GM18868 (cell line): ENCODE data around the gene NR4A3.

Experiments used
- ATAC-seq: cut with Tn5 transposase; IDR thresholded peaks from one replicate; pipeline ENCODE4 v1.9.1; 2021; ENCODE audit warnings: mild to moderate bottlenecking, moderate library complexity; ENCODE audit not compliant: unreplicated experiment

The NR4A3 gene

DNA sequence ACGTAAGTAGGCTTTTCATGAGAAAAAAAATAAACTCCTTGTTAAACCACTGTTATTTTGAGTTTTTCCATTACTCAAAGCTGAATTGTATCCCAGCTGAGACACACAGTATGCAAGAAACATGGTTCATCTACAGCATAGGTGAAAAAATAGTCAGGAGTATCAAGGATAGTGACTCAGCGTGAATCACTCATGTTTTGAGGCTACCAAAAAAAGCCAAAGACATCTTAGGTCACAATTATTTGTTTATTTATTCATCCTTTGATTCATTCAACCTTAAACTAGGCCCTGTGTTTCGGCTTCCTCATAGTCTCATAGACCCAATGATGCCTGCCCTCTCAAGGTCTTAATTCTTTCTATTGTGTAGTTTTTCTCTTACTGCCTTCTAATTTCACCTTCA lies 51.8 kb downstream of the NR4A3 start:
- ATAC-seq = no peak

DNA sequence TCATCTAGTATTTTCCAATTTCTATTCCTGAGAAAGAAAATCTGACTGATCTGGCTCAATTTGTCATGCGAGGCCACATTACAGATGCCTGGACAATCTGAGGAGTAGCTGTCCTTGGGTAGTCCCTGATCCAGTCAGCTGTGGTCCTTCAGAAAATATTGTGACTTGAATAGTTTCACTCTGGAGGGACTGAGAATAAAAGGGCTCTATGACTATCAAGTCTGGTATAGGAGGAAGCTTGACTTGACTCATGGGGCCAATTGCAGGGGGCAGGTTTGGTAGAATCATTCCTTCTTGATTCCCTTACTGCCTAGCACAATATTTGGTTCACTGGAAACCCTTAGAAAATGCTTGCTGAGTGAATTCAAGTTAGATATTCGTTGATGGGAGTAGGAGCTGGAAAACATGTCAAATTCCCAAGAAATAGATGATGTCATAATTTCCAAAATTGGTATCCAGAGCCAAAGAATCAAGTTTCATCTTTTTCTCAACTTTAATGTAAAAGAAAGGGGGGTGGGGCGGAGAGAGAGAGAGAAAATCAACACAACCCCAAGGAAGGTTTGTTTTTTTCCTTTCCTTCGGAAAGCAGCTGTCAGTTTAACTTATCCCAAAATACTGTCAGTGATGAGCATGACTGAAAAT lies 52.4 kb downstream of the NR4A3 start:
- ATAC-seq = no peak

DNA sequence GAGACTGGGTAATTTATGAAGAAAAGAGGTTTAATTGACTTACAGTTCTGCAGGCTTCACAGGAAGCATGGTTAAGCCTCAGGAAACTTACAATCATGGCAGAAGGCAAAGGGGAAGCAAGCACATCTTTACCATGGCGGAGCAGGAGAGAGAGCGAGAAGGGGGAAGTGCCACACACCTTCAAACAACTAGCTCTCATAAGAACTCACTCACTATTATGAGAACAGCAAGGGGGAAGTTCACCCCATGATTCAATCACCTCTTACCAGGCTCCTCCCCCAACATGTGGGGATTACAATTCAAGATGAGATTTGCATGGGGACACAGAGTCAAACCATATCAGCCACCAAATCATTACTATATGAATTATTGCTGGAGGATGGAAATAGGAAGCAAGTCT lies 54.5 kb downstream of the NR4A3 start:
- no peak for ATAC-seq

DNA sequence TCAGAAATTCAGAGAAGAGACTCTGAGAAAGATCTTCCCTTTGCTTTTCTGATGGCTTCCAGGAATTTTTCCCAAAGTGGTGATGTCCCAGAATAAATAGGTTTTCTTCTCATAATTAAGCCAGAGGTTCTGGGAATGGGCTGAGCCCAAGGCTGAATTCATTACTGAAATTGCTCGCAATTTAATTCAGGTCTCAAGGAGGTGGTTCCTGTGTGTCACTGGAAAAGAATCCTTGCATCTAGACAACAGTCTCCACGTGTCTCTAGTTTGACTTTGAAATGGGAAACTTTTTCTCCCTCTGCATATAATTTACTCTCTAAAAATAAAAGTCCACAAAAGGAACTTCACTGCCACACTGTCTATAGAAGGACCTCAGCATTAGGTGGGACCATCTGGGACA lies 57.0 kb downstream of the NR4A3 start:
- no peak for ATAC-seq

DNA sequence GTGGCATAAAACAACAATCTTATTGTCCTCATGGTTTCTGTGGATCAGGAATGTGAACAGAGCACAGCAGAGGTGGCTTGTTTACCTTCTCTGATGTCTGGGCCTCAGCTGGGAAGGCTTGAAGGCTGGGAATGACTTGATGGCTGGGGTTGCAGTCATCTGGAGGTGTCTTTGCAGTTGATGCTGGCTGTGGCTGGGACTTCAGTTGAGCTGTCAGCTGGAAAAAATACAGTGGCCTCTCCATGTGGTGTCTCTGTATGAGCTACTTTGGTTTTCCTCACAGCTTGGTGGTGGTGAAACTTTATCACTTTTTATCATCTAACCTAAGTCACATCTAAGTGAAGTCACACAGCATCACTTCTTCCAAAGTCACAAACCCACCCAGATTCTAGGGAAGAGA lies 60.1 kb downstream of the NR4A3 start:
- no peak for ATAC-seq

DNA sequence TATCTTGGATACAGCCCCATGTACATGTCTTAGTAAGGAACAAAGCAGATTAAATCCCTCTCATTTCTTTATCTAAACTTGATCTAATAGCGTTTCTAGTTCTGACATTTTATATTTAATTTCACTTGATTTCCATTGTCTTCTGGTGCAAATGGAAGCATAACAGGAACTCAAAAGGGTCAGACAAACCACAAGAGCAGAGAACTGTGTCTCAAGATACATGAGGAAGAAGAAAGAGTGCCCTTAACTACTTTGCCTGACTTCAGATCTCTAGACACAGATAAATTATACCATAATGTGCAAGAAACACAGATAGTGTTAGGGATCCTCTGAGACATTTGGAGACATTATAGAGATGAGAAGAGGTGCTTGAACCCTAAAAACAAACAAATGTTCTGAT lies 64.1 kb downstream of the NR4A3 start:
- no peak for ATAC-seq

DNA sequence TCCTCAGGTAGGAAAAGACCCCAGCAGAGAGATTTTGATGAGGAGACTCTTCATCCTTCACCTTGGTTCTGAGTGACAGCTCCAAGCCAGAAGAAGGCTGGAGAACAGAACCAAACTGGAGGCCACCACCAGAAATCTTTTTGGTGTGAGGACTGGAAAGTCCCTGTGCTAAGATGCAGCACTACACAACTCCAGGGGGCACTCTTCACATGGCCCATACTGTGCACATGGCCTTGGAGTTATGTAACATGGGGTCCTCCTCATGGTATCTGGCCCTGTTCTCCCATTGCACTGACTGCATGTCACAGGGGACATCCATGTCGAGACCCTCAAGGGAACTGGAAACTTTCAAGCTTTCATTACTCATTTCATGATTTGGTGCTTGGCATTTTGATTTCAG lies 67.4 kb downstream of the NR4A3 start:
- ATAC-seq = no peak

DNA sequence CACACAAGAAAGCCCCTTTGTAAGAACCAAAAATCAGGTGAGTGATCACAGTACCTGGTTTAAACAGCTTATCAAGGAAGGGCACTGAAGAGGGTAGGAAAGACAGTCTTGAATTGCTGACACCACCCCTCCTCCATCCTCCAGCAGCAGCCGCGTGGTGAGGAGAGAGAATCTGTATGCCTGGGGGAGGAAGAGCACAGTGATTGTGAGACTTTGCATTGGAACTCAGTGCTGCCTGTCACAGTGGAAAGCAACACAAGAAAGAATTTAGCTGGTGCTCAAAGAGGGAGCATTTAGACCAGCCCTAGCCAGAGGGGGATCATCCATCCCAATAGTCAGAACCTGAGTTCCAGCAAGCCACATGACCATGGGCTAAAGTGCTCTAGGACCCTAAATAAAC lies 73.1 kb downstream of the NR4A3 start:
- no peak for ATAC-seq

DNA sequence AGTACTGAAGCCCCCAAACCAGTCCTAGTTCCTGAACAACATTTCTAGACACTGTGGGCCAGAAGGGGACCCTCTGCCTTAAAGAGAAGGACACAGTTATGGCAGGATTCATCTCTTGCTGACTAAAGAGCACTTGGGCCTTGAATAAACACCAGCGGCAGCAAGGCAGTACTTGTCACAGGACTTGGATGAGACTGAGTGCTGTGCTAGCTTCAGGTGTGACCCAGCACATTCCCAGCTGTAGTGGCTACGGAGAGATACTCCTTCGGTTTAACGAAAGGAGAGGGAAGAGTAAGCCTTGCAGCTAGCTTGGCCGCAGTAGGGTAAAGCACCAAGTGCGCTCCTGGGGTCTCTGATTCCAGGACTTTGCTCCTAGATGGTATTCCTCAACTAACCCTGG lies 73.8 kb downstream of the NR4A3 start:
- no peak for ATAC-seq

DNA sequence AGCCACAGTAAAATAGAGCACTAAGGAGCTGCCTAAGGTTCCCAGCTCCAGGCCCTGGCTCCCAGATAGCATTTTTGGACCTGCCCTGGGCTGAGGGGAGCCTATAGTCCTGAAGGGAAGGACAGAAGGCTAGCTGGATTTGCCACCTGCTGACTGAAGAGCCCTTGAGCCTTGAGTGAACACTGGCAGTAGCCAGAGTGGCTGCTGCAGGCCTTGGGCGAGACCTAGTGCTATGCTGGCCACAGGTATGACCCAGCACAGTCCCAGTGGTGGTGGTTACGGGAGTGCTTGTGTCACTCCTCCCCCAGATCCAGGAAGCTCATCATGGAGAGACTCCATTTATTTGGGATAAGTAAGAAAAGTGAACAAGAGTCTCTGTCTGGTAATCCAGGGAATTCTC lies 74.4 kb downstream of the NR4A3 start:
- ATAC-seq = no peak

DNA sequence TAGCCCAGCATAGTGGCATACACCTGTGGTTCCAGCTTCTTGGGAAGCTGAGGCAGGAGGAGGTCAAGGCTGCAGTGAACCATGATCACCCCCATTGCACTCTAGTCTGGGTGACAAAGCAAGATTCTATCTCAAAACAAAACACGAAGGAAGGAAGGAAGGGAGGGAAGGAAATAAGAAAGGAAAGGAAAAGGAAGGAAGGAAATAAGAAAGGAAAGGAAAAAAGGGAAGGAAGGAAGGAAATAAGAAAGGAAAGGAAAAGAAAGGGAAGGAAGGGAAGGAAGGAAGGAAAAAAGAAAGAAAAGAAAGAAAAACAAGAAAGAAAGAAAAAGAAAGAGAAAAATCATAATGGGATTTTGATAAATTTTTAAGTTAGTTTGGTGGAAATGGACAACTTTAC lies 81.7 kb downstream of the NR4A3 start:
- no peak for ATAC-seq

DNA sequence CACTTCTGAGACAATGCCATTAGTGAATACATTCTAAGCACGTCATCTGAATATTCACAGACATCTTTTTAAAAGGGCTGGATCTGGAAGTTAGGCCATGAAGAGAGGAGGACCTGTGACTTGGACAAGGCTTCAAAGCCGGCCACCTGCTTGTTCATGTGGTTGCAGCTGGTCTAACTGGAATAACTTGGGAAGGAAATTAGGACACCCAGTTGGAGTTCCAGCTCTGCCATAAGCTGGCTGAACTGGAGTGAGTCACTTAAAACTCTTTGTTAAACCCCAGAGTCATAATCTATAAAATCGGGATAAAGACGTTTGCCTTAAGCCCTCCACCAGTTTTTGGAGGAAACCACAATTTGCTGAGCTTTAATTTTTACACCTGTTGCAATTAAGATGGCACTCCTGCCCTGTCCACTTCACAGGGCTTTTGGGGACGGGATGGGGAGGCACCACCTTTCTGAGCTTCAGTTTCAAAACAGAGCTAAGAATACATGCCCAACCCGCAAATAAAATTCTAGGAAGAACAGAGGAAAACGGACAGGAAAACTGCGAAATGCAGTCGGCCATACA lies 84.2 kb downstream of the NR4A3 start:
- no peak for ATAC-seq

DNA sequence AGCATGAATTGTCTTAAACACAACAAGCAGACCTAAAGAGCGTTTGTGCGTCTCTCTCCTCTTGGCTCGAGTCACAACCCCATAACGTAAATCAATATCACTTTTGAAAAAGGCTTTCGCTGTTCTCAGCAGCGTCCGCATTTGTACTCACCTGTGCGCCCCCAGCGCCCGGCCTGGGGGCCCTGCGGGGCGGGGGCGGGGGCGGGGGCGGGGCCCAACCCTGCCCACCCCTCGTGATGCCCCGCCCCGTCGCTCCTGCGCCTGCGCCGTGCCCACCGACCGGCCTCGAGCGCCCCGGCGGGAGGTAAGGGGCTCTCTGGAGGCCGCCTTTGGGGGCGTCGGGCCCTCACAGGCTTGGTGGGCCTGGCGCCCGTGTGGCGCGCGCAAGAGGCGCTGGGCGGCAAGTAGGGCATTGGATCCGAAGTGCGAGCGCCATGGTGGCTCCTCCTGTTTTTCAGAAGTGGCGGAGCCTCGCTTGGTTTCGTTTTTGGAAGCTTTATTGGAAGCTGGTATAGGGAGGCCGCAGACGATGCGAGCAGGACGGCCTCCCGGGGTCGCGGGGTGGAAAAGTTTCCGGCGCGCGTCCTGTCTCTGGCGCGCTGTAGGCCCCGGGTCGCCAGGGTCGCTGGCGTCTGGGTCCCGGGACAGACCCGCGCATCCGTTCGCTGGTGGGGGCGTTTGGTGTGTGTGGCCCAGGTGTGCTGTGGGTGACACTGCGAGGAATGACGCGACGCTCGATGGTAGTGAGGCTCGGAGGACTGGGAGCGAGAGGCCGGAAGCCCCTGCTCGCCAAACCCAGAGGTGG lies 84.9 kb downstream of the NR4A3 start, which contains the start of gene STX17:
TSS of gene STX17 (plus strand) at position 252 of the 805 bp plus-strand sequence. CDS start 8,586 bp downstream, outside the sequence.
- ATAC-seq = peak; percentile 91

DNA sequence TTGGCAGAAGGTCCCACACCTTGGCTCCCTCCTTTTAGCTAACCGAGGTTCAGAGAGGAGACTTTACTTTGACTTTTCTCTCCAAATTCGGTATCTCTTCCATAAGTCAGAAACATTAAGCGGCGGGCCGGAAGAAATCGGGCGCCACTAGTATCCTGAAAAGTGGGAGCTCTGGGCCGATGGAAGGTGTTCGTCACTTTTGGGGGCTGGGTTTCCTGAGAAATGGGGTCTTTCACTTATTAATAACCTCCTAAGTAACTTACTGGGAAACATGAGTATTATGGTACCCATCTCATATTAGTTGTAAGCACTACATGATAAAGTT lies 85.5 kb downstream of the NR4A3 start:
- ATAC-seq = no peak

DNA sequence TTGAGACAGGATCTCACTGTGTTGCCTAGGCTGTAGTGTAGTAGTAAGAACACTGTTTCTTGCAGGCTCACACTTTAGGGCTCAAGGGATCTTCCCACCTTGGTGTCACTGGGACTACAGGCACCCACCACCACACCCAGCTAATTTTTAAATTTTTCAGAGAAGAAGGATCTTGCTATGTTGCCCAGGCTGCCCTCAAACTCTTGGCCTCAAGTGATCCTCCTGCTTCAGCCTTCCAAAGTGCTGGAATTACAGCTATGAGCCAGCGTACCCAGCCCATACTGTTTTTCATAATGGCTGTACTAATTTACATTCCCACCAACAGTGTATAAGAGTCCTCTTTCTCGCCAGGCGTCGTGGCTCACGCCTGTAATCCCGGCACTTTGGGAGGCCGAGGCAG lies 89.9 kb downstream of the NR4A3 start:
- no peak for ATAC-seq
